ENCODE results near the gene AFF4.
"Not testable (repeated sequence)": the region's sequence is repeated elsewhere in the genome, so short reads cannot be mapped to it uniquely, and the experiment has no call there.

AFF4 gene

GRCh38 chr5:132945315-132945714 is 18.1 kb downstream of the AFF4 start:
- not testable (repeated sequence) for H3K4me1 ChIP-seq (ENCODE audit: control insufficient read depth, insufficient read depth, low read length); H3K9me3 ChIP-seq (ENCODE audit: control insufficient read depth, low read length); H3K36me3 ChIP-seq (ENCODE audit: control insufficient read depth, insufficient read depth, low read length); H3K4me3 ChIP-seq (ENCODE audit: low read length); H3K9ac ChIP-seq (ENCODE audit: low read length); H3K27me3 ChIP-seq (ENCODE audit: control insufficient read depth, insufficient read depth, low read length)

DNA sequence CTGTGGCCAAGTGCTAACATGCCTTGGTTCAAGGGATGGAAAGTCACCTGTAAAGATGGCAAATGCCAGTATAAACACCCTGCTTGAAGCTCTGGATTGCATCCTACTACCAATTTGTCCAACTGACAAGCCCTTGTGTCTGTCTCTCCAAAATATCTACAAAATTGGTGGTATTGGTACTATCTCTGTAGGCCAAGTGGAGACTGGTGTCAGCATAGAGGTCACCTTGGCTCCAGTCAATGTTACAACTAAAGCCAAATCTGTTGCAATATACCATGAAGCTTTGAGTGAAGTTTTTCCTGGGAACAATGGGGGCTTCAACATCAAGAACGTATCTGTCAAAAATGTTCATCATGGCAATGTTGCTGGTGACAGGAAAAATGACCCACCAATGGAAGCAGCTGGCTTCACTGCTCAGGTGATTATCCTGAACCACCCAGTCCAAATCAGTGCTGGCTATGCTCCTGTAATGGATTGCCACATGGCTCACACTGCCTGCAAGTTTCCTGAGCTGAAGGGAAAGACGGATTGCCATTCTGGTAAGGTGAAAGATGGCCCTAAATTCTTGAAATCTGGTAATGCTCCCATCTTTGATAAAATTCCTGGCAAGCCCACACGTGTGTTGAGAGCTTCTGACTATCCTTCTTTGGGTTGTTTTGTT is 19.9 kb downstream of the AFF4 start:
- no peak overlapping the region for H3K9ac ChIP-seq (ENCODE audit: low read length)
- H3K9me3 ChIP-seq (ENCODE audit: control insufficient read depth, low read length) = no peaks in the 10 kb centered on the region
- H3K36me3 ChIP-seq (ENCODE audit: control insufficient read depth, insufficient read depth, low read length) = no peaks in the 10 kb centered on the region
- H3K27me3 ChIP-seq (ENCODE audit: control insufficient read depth, insufficient read depth, low read length) = no peaks in the 10 kb centered on the region
- H3K4me1 ChIP-seq (ENCODE audit: control insufficient read depth, insufficient read depth, low read length) = peaks cover 5% of the 10 kb centered on the region
- no peak overlapping the region for H3K4me3 ChIP-seq (ENCODE audit: low read length)

- no peak overlapping the region for H3K4me3 ChIP-seq (ENCODE audit: low read length)
- H3K4me1 ChIP-seq (ENCODE audit: control insufficient read depth, insufficient read depth, low read length) = peaks cover 3% of the 10 kb centered on the region
- H3K36me3 ChIP-seq (ENCODE audit: control insufficient read depth, insufficient read depth, low read length) = no peaks in the 10 kb centered on the region
- H3K9ac ChIP-seq (ENCODE audit: low read length) = no peak overlapping the region
- no peaks in the 10 kb centered on the region for H3K9me3 ChIP-seq (ENCODE audit: control insufficient read depth, low read length)
- no peaks in the 10 kb centered on the region for H3K27me3 ChIP-seq (ENCODE audit: control insufficient read depth, insufficient read depth, low read length)
These were observed 22.1 kb downstream of the AFF4 start for GRCh38 chr5:132941331-132941730.

GRCh38 chr5:132928062-132928407 is 35.4 kb downstream of the AFF4 start:
- no peaks in the 10 kb centered on the region for H3K36me3 ChIP-seq (ENCODE audit: control insufficient read depth, insufficient read depth, low read length)
- H3K4me3 ChIP-seq (ENCODE audit: low read length) = no peak overlapping the region
- H3K27me3 ChIP-seq (ENCODE audit: control insufficient read depth, insufficient read depth, low read length) = no peaks in the 10 kb centered on the region
- peaks cover 14% of the 10 kb centered on the region for H3K4me1 ChIP-seq (ENCODE audit: control insufficient read depth, insufficient read depth, low read length)
- no peak overlapping the region for H3K9ac ChIP-seq (ENCODE audit: low read length)
- no peaks in the 10 kb centered on the region for H3K9me3 ChIP-seq (ENCODE audit: control insufficient read depth, low read length)

DNA sequence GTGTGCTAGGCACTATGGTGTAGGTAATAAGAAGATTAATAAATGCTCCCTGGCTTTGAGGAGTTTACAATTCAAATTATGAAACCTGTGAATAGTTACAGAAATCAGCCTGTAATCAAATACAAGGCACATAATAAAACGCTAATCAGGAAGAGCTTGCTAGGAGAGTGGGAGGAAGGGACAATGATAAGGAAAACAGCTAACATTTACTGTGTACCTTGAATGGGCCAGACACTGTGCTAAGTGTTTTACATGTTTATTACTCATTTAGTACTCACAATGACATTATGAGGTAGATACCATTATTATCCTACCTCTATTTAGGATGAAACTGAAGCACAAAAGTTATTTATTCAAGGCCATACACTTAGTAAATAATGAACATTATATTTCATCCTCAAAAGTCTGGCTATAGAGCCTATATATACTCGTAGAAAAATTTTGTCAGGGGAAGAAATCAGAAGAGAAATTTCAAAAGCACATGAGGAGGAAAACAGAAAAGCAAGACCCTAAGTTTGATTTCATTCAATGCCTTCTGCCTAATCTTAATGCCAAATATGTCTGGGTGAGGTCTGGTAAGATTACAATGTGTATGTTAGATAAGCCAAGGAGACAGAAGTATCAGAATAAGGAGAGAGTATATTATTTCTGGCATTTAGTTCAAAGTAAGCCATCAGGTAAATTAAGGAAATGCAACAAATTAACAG is 35.9 kb downstream of the AFF4 start:
- no peaks in the 10 kb centered on the region for H3K36me3 ChIP-seq (ENCODE audit: control insufficient read depth, insufficient read depth, low read length)
- no peaks in the 10 kb centered on the region for H3K9me3 ChIP-seq (ENCODE audit: control insufficient read depth, low read length)
- no peaks in the 10 kb centered on the region for H3K27me3 ChIP-seq (ENCODE audit: control insufficient read depth, insufficient read depth, low read length)
- H3K4me3 ChIP-seq (ENCODE audit: low read length) = no peak overlapping the region
- peaks cover 14% of the 10 kb centered on the region for H3K4me1 ChIP-seq (ENCODE audit: control insufficient read depth, insufficient read depth, low read length)
- no peak overlapping the region for H3K9ac ChIP-seq (ENCODE audit: low read length)

- no peak overlapping the region for H3K4me3 ChIP-seq (ENCODE audit: low read length)
- H3K36me3 ChIP-seq (ENCODE audit: control insufficient read depth, insufficient read depth, low read length) = no peaks in the 10 kb centered on the region
- H3K4me1 ChIP-seq (ENCODE audit: control insufficient read depth, insufficient read depth, low read length) = peaks cover 14% of the 10 kb centered on the region
- no peaks in the 10 kb centered on the region for H3K27me3 ChIP-seq (ENCODE audit: control insufficient read depth, insufficient read depth, low read length)
- H3K9me3 ChIP-seq (ENCODE audit: control insufficient read depth, low read length) = no peaks in the 10 kb centered on the region
- no peak overlapping the region for H3K9ac ChIP-seq (ENCODE audit: low read length)
These were observed 37.0 kb downstream of the AFF4 start for GRCh38 chr5:132926437-132926836.

GRCh38 chr5:132916086-132916485 is 47.3 kb downstream of the AFF4 start:
- Histone ChIP-seq H3K4me1 (ENCODE audit: control insufficient read depth, insufficient read depth, low read length) (no peaks in the 10 kb centered on the region), H3K9me3 (ENCODE audit: control insufficient read depth, low read length) (no peaks in the 10 kb centered on the region), H3K36me3 (ENCODE audit: control insufficient read depth, insufficient read depth, low read length) (no peaks in the 10 kb centered on the region), H3K9ac (ENCODE audit: low read length) (no peak overlapping the region), H3K4me3 (ENCODE audit: low read length) (no peak overlapping the region), H3K27me3 (ENCODE audit: control insufficient read depth, insufficient read depth, low read length) (no peaks in the 10 kb centered on the region)

DNA sequence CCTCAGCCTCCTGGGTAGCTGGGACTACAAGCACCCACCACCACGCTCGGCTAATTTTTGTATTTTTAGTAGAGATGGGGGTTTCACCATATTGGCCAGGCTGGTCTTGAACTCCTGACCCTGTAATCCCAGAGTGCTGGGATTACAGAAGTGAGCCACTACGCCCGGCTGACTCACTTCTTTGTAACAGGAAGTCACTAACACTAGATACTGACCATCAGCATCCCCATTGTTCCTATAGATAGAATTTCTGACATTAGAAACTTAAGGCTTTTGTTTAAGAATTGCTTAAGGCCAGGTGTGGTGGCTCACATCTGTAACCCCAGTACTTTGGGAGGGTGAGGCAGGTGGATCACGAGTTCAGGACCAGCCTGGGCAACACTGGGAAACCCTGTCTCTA is 47.8 kb downstream of the AFF4 start:
- Histone ChIP-seq H3K9ac (ENCODE audit: low read length) (no peak overlapping the region), H3K9me3 (ENCODE audit: control insufficient read depth, low read length) (no peaks in the 10 kb centered on the region), H3K4me1 (ENCODE audit: control insufficient read depth, insufficient read depth, low read length) (no peaks in the 10 kb centered on the region), H3K36me3 (ENCODE audit: control insufficient read depth, insufficient read depth, low read length) (no peaks in the 10 kb centered on the region), H3K27me3 (ENCODE audit: control insufficient read depth, insufficient read depth, low read length) (no peaks in the 10 kb centered on the region), H3K4me3 (ENCODE audit: low read length) (no peak overlapping the region)

GRCh38 chr5:132909702-132910101 is 53.7 kb downstream of the AFF4 start:
- Histone ChIP-seq H3K4me1 (ENCODE audit: control insufficient read depth, insufficient read depth, low read length) (no peaks in the 10 kb centered on the region), H3K4me3 (ENCODE audit: low read length) (no peak overlapping the region), H3K27me3 (ENCODE audit: control insufficient read depth, insufficient read depth, low read length) (no peaks in the 10 kb centered on the region), H3K9ac (ENCODE audit: low read length) (no peak overlapping the region), H3K9me3 (ENCODE audit: control insufficient read depth, low read length) (no peaks in the 10 kb centered on the region), H3K36me3 (ENCODE audit: control insufficient read depth, insufficient read depth, low read length) (no peaks in the 10 kb centered on the region)

- Histone ChIP-seq H3K9me3 (ENCODE audit: control insufficient read depth, low read length) (no peaks in the 10 kb centered on the region), H3K4me1 (ENCODE audit: control insufficient read depth, insufficient read depth, low read length) (no peaks in the 10 kb centered on the region), H3K4me3 (ENCODE audit: low read length) (no peak overlapping the region), H3K9ac (ENCODE audit: low read length) (no peak overlapping the region), H3K27me3 (ENCODE audit: control insufficient read depth, insufficient read depth, low read length) (no peaks in the 10 kb centered on the region), H3K36me3 (ENCODE audit: control insufficient read depth, insufficient read depth, low read length) (no peaks in the 10 kb centered on the region)
These were observed 56.3 kb downstream of the AFF4 start for GRCh38 chr5:132907161-132907560.

GRCh38 chr5:132905938-132906337 is 57.5 kb downstream of the AFF4 start:
- Histone ChIP-seq H3K4me1 (ENCODE audit: control insufficient read depth, insufficient read depth, low read length) (no peaks in the 10 kb centered on the region), H3K9ac (ENCODE audit: low read length) (no peak overlapping the region), H3K4me3 (ENCODE audit: low read length) (no peak overlapping the region), H3K27me3 (ENCODE audit: control insufficient read depth, insufficient read depth, low read length) (no peaks in the 10 kb centered on the region), H3K9me3 (ENCODE audit: control insufficient read depth, low read length) (no peaks in the 10 kb centered on the region), H3K36me3 (ENCODE audit: control insufficient read depth, insufficient read depth, low read length) (no peaks in the 10 kb centered on the region)

- Histone ChIP-seq H3K4me3 (ENCODE audit: low read length) (no peak overlapping the region), H3K27me3 (ENCODE audit: control insufficient read depth, insufficient read depth, low read length) (no peaks in the 10 kb centered on the region), H3K4me1 (ENCODE audit: control insufficient read depth, insufficient read depth, low read length) (no peaks in the 10 kb centered on the region), H3K9ac (ENCODE audit: low read length) (no peak overlapping the region), H3K36me3 (ENCODE audit: control insufficient read depth, insufficient read depth, low read length) (no peaks in the 10 kb centered on the region), H3K9me3 (ENCODE audit: control insufficient read depth, low read length) (no peaks in the 10 kb centered on the region)
These were observed 61.7 kb downstream of the AFF4 start for GRCh38 chr5:132901730-132902129.
